K562 (cell line): ENCODE measurements around the gene TCEAL9. TPM values are rescaled to one million over a fixed set of nuclear protein-coding genes. Genes with fewer than 3 reads are reported as not detected.

Experiments
- ATAC-seq: fragments of 200-7000 bp; cut with Tn5 transposase; 3 replicates; pipeline ENCODE4 v1.9.1; 2020; ENCODE audit warnings: moderate library complexity
- BruUV-seq: library from RNA; stranded (reverse); fragments of 400-500 nt; replicated peaks from 2 replicates; lab custom pipeline; 2021; lab: Mats Ljungman, UMichigan
- CTCF ChIA-PET: fragments of 300-600 bp; formaldehyde crosslinking; extraction: SDS; loops from one replicate; lab custom pipeline; 2021; ENCODE audit warnings: low intra/inter-chr PET ratio; lab: Yijun Ruan, JAX
- POLR2A ChIA-PET: fragments of 300-600, 350-650 bp; sonication (Branson Sonifier 250); formaldehyde crosslinking; extraction: SDS; loops from one replicate; lab custom pipeline; 2021; ENCODE audit warnings: antibody characterized with exemption, inconsistent platforms; lab: Yijun Ruan, JAX
- DNase-seq, 4 experiments: peaks; one replicate each; pipeline versions ENCODE4 v3.0.0 to v3.0.0-alpha.2; 2011 to 2018; ENCODE audit warnings: low spot score in 3 of 4, mixed read lengths in 3 of 4; ENCODE audit errors: extremely low read depth in 1 of 4
- FAIRE-seq: peaks from 2 replicates; lab custom pipeline; 2011; peaks lifted over from hg19 to GRCh38; lab: Jason Lieb, UNC
- H2AFZ ChIP-seq: 2 replicates; pipeline ENCODE4 v1.6.0; 2011; ENCODE audit warnings: low read depth, low read length, control low read depth, inconsistent platforms
- H3K27ac ChIP-seq: fragments of 200-600 bp; 3 replicates; pipeline ENCODE4 v1.8.0; 2011; ENCODE audit warnings: low read depth, mild to moderate bottlenecking, control low read depth, inconsistent platforms, low read length, moderate library complexity, mixed read lengths; ENCODE audit errors: extremely low read depth
- H3K27me3 ChIP-seq, 2 experiments: fragments of 300-600 bp in 1 of 2; 2 replicates in 1 of 2; 3 replicates in 1 of 2; pipeline versions ENCODE4 v1.6.0 to v1.8.0; 2011; ENCODE audit warnings: inconsistent platforms in 2 of 2, low read length in 2 of 2, mild to moderate bottlenecking in 1 of 2, mixed read lengths in 1 of 2, moderate library complexity in 1 of 2; ENCODE audit not compliant: control insufficient read depth in 2 of 2, insufficient read depth in 2 of 2
- H3K36me3 ChIP-seq: fragments of 300-600 bp; 3 replicates; pipeline ENCODE4 v1.8.0; 2011; ENCODE audit warnings: mild to moderate bottlenecking, low read length, inconsistent platforms; ENCODE audit not compliant: control insufficient read depth, insufficient read depth
- H3K4me1 ChIP-seq, 2 experiments: fragments of 200-600 bp in 1 of 2; replicated peaks in 1 of 2; 2 replicates in 1 of 2; 3 replicates in 1 of 2; pipeline versions ENCODE4 v1.5.1 to v1.8.0; 2011; ENCODE audit warnings: inconsistent platforms in 2 of 2, low read length in 2 of 2, mild to moderate bottlenecking in 1 of 2, mixed read lengths in 1 of 2, moderate library complexity in 1 of 2; ENCODE audit not compliant: control insufficient read depth in 2 of 2, insufficient read depth in 2 of 2
- H3K4me2 ChIP-seq: 2 replicates; pipeline ENCODE4 v1.6.1; 2011; ENCODE audit warnings: low read length, control low read depth, inconsistent platforms, mixed read lengths; ENCODE audit not compliant: insufficient read depth
- H3K4me3 ChIP-seq: fragments of 200-600 bp; sonication (generic), shearing (Covaris generic); 2 replicates; pipeline ENCODE4 v1.5.1; 2016; ENCODE audit warnings: control low read depth, inconsistent platforms
- H3K79me2 ChIP-seq: fragments of 200-600 bp; 3 replicates; pipeline ENCODE4 v1.8.0; 2011; ENCODE audit warnings: low read length, inconsistent platforms; ENCODE audit not compliant: control insufficient read depth, insufficient read depth
- H3K9ac ChIP-seq, 2 experiments: 2 replicates each; pipeline versions ENCODE4 v1.6.0 to v1.6.1; 2011; ENCODE audit warnings: low read depth in 2 of 2, low read length in 2 of 2, control low read depth in 1 of 2, inconsistent platforms in 1 of 2, mild to moderate bottlenecking in 1 of 2, mixed read lengths in 1 of 2; ENCODE audit not compliant: insufficient read depth in 1 of 2
- H3K9me1 ChIP-seq: one replicate; pipeline ENCODE4 v1.6.0; 2011; ENCODE audit warnings: inconsistent platforms, mild to moderate bottlenecking, low read length, moderate library complexity; ENCODE audit not compliant: control insufficient read depth, insufficient read depth
- H3K9me3 ChIP-seq: replicated peaks from 2 replicates; pipeline ENCODE4 v1.5.1; 2011; ENCODE audit warnings: low read depth, low read length, inconsistent platforms; ENCODE audit not compliant: control insufficient read depth, insufficient read depth
- H4K20me1 ChIP-seq: replicated peaks from 2 replicates; pipeline ENCODE4 v1.6.1; 2011; ENCODE audit warnings: low read length, inconsistent platforms, mixed read lengths; ENCODE audit not compliant: control insufficient read depth, insufficient read depth
- CBX3 ChIP-seq, 2 experiments: IDR thresholded peaks; 1 replicate in 1 of 2; 2 replicates in 1 of 2; pipeline ENCODE4 v1.6.1; 2012; ENCODE audit warnings: inconsistent platforms in 2 of 2, low read length in 2 of 2, borderline replicate concordance in 1 of 2, control low read depth in 1 of 2
- CC2D1A ChIP-seq: fragments of 450-650 bp; IDR thresholded peaks from 2 replicates; pipeline ENCODE4 v1.6.1; 2017; ENCODE audit warnings: mild to moderate bottlenecking
- CCAR2 ChIP-seq: fragments of 200-400 bp; formaldehyde crosslinking; IDR thresholded peaks from 2 replicates; pipeline ENCODE4 v1.6.1; 2017; ENCODE audit warnings: mild to moderate bottlenecking, low read depth, low read length
- CEBPG ChIP-seq, 3 experiments: fragments of 200-800 bp in 1 of 3; sonication (Bioruptor generic) in 1 of 3; sonication (generic) in 1 of 3; formaldehyde crosslinking in 1 of 3; IDR thresholded peaks in 2 of 3; conservative IDR thresholded peaks in 1 of 3; 2 replicates each; pipeline versions ENCODE4 v1.6.1 to v1.8.0; 2016 to 2022; ENCODE audit warnings: missing compliant biosample characterization in 2 of 3, missing genetic modification characterization in 2 of 3, mild to moderate bottlenecking in 1 of 3, missing genetic modification reagents in 1 of 3
- DPF2 ChIP-seq: fragments of 450-650 bp; IDR thresholded peaks from 2 replicates; pipeline ENCODE4 v1.6.1; 2016
- ETS2 ChIP-seq: IDR thresholded peaks from 2 replicates; pipeline ENCODE4 v1.6.1; 2016; ENCODE audit warnings: borderline replicate concordance, missing genetic modification characterization, mild to moderate bottlenecking, moderate library complexity, missing compliant biosample characterization; ENCODE audit not compliant: poor library complexity, severe bottlenecking
- HOXB6 ChIP-seq: fragments of 250-450 bp; sonication (Bioruptor Pico); IDR thresholded peaks from 2 replicates; pipeline ENCODE4 v1.5.1; 2022; ENCODE audit warnings: mild to moderate bottlenecking, borderline replicate concordance
- MCM7 ChIP-seq, 2 experiments: fragments of 450-650 bp; IDR thresholded peaks; 2 replicates each; pipeline ENCODE4 v1.6.1; 2016 to 2018
- NFATC3 ChIP-seq: fragments of 450-650 bp; IDR thresholded peaks from 2 replicates; pipeline ENCODE4 v1.6.1; 2017; ENCODE audit warnings: mild to moderate bottlenecking
- NR2C1 ChIP-seq, 2 experiments: fragments of 450-650 bp; IDR thresholded peaks; 2 replicates each; pipeline ENCODE4 v1.6.1; 2017; ENCODE audit warnings: mild to moderate bottlenecking in 2 of 2, antibody characterized with exemption in 1 of 2, inconsistent platforms in 1 of 2, missing compliant biosample characterization in 1 of 2, missing genetic modification characterization in 1 of 2
- POLR2B ChIP-seq: fragments of 450-650 bp; IDR thresholded peaks from 2 replicates; pipeline ENCODE4 v1.6.1; 2018; ENCODE audit warnings: low read depth; ENCODE audit not compliant: partially characterized antibody
- SAFB ChIP-seq: fragments of 200-400 bp; formaldehyde crosslinking; IDR thresholded peaks from 2 replicates; pipeline ENCODE4 v1.6.1; 2017; ENCODE audit warnings: low read depth, low read length, borderline replicate concordance
- TAF9B ChIP-seq: fragments of 450-650 bp; IDR thresholded peaks from 2 replicates; pipeline ENCODE4 v1.6.1; 2018; ENCODE audit warnings: mild to moderate bottlenecking; ENCODE audit not compliant: partially characterized antibody
- TEAD1 ChIP-seq, 2 experiments: fragments of 450-650 bp in 1 of 2; sonication (generic) in 1 of 2; formaldehyde crosslinking; IDR thresholded peaks; 2 replicates each; pipeline versions ENCODE4 v1.4.0 to v1.8.0; 2020 to 2022; ENCODE audit warnings: mild to moderate bottlenecking in 2 of 2, missing genetic modification reagents in 1 of 2
- ZNF217 ChIP-seq: sonication (generic); formaldehyde crosslinking; IDR thresholded peaks from 2 replicates; pipeline ENCODE4 v1.8.0; 2022; ENCODE audit warnings: mild to moderate bottlenecking, missing genetic modification reagents
- ZNF41 ChIP-seq: fragments of 250-450 bp; sonication (Bioruptor Pico); conservative IDR thresholded peaks from 2 replicates; pipeline ENCODE4 v1.4.0; 2020; ENCODE audit warnings: mild to moderate bottlenecking
- ZNF584 ChIP-seq: fragments of 200-800 bp; sonication (Bioruptor generic); IDR thresholded peaks from 2 replicates; pipeline ENCODE4 v1.6.1; 2016; ENCODE audit warnings: low read depth, mild to moderate bottlenecking, missing genetic modification characterization, missing compliant biosample characterization
- ZNF589 ChIP-seq: fragments of 200-800 bp; sonication (Bioruptor generic); IDR thresholded peaks from 2 replicates; pipeline ENCODE4 v1.6.1; 2016; ENCODE audit warnings: low read depth, missing genetic modification characterization, missing compliant biosample characterization
- WGBS: fragments of 100-300 bp; shearing (Covaris generic); methylation state at CpG from one replicate; pipeline ENCODE4 v1.1.6; 2016; ENCODE audit warnings: low coverage, mixed read lengths; ENCODE audit not compliant: insufficient coverage; ENCODE audit errors: missing lambda C conversion rate; 5-methylcytosine and 5-hydroxymethylcytosine counted together
- in situ Hi-C: fragments of 300-500 bp; cut with MboI; formaldehyde crosslinking; loops from 4 replicates; pipeline ENCODE4 v1.15.0; 2018; ENCODE audit warnings: inconsistent platforms, mixed read lengths
- intact Hi-C: fragments of 100-400 bp; cut with micrococcal nuclease; formaldehyde crosslinking; loops from 2 replicates; pipeline ENCODE4 v1.14.2; 2022
- polyA plus RNA-seq, 8 experiments: library from polyadenylated mRNA; depleted of rRNA in 4 of 8; stranded (reverse) in 5 of 8; unstranded in 3 of 8; fragments of >200 nt; fragmentation: Nextera tagmentation in 2 of 8; fragmentation: Illumina TruSeq in 1 of 8; extraction: Ambion mirVana in 2 of 8; extraction: Trizol in 1 of 8; gene quantifications; 2 replicates each; pipeline versions ENCODE4 v1.2.1 to v1.2.3, GENCODE V29; 2011 to 2014; ENCODE audit warnings: inconsistent platforms in 1 of 8, missing spikeins in 1 of 8
- total RNA-seq, 7 experiments: library from RNA; depleted of rRNA in 6 of 7; stranded (reverse); fragments of >200 nt in 6 of 7; fragmentation: Illumina TruSeq in 2 of 7; extraction: Trizol in 2 of 7; gene quantifications; 2 replicates each; pipeline versions ENCODE4 v1.2.1 to v1.2.3, GENCODE V29; 2011 to 2021; ENCODE audit warnings: low replicate concordance in 1 of 7
- TF ChIP-seq, protein P1 (sequence below): fragments of 250-450 bp; sonication (Bioruptor Pico); IDR thresholded peaks from 2 replicates; pipeline ENCODE4 v1.4.0; 2020
- TF ChIP-seq, protein P2 (sequence below): fragments of 450-650 bp; IDR thresholded peaks from 2 replicates; pipeline ENCODE4 v1.6.1; 2014; ENCODE audit warnings: low read depth, mild to moderate bottlenecking, moderate library complexity, borderline replicate concordance

TCEAL9 gene
- total and polyA plus RNA-seq, 9 of the 15 experiments (the other 6 are each of a cell fraction or from before 2014, with no cell fraction given): 16.2 to 106 (median 69.6) TPM

DNA sequence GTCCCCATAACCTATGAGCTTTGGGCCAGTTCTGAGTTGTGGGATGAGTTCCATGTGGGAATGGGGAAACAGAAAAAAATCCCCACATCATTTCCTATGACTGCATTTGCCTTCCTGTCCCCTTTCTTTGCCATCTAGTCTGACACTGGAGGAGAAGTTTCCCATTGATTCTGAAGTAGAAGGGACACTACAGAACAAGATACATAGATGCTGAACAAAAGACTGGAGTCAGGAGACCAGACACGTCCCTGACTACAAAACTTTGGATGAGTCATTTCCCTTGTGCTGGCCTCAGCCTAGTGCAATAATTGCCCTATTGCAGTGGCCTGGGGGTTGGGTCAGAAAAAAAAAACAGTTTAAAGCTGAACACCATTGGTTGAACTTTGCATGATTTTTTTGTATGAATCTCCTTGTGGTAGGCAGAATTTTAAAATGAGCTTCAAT, 42.1 kb downstream of the TCEAL9 start:
- Histone ChIP-seq H2AFZ (peak overlapping the region; percentile 66), H3K79me2 (no peaks in the 10 kb centered on the region), H3K4me2 (no peak overlapping the region), H3K9me3 (no peaks in the 10 kb centered on the region), H3K27ac (peak overlapping the region; percentile 74; the same call in 2 of the 3 replicates), H3K27me3 (no peaks in the 10 kb centered on the region), H3K9ac (no peak overlapping the region), H3K4me3 (no peak overlapping the region), H3K4me1 (peaks cover 0 to 11% of the 10 kb centered on the region in 2 experiments; a peak in 3 of 5 replicates), H3K36me3 (no peaks in the 10 kb centered on the region), H4K20me1 (no peaks in the 10 kb centered on the region), H3K9me1 (no peaks in the 10 kb centered on the region)
- FAIRE-seq (peak; percentile 57), ATAC-seq (peak; percentile 95), DNase-seq (peak; percentile 11 to 61 (median 24))
- 0% methylated on average over 1 of the region's 1 CpG for WGBS
- BruUV-seq: no TSS peak
- POLR2A ChIA-PET: interaction anchor here (1.1 kb wide), 1 partner anchor 9 kb away, joined by 4 read pairs; no protein-coding TSS in a partner anchor
- CTCF ChIA-PET: no interaction called here
- intact Hi-C loops (no loop called here), in situ Hi-C loops (no loop called here)
- TF ChIP-seq NR2C1 (IDR thresholded peaks at IDR 0.05) (no peak), NR2C1 (tag; IDR thresholded peaks at IDR 0.05) (no peak), TAF9B (no peak), DPF2 (peak; percentile 39; the same call in 1 of the 2 replicates), MCM7 (IDR thresholded peaks at IDR 0.05) (no peak), CEBPG (CRISPR knock-in tag; IDR thresholded peaks at IDR 0.05) (peak; percentile 86), CEBPG (tag; conservative IDR thresholded peaks at IDR 0.05 in 1 of 2, IDR thresholded peaks at IDR 0.05 in 1 of 2) (peak; percentile 19 to 78; a peak in 3 of 4 replicates), ZNF584 (CRISPR knock-in tag) (peak; percentile 90; the same call in 1 of the 2 replicates), TEAD1 (CRISPR knock-in tag; IDR thresholded peaks at IDR 0.05) (no peak), HOXB6 (CRISPR knock-in tag) (no peak), CCAR2 (no peak), ETS2 (tag) (no peak), POLR2B (no peak), CC2D1A (no peak), ZNF589 (CRISPR knock-in tag) (0 out of 2 replicates have a peak, but pooled peaks have one; percentile 11), NFATC3 (no peak), ZNF41 (CRISPR knock-in tag) (no peak), ZNF217 (CRISPR knock-in tag) (no peak), CBX3 (IDR thresholded peaks at IDR 0.05; ENCODE audit: borderline replicate concordance in 1 of 2, low read length in 2 of 2) (0 out of 3 replicates have a peak, but pooled peaks of 1 of the 2 experiments have one; percentile 17), SAFB (no peak)
- TF ChIP-seq, protein P1, sequence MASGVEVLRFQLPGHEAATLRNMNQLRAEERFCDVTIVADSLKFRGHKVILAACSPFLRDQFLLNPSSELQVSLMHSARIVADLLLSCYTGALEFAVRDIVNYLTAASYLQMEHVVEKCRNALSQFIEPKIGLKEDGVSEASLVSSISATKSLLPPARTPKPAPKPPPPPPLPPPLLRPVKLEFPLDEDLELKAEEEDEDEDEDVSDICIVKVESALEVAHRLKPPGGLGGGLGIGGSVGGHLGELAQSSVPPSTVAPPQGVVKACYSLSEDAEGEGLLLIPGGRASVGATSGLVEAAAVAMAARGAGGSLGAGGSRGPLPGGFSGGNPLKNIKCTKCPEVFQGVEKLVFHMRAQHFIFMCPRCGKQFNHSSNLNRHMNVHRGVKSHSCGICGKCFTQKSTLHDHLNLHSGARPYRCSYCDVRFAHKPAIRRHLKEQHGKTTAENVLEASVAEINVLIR (CRISPR knock-in tag): no peak
- TF ChIP-seq, protein P2, sequence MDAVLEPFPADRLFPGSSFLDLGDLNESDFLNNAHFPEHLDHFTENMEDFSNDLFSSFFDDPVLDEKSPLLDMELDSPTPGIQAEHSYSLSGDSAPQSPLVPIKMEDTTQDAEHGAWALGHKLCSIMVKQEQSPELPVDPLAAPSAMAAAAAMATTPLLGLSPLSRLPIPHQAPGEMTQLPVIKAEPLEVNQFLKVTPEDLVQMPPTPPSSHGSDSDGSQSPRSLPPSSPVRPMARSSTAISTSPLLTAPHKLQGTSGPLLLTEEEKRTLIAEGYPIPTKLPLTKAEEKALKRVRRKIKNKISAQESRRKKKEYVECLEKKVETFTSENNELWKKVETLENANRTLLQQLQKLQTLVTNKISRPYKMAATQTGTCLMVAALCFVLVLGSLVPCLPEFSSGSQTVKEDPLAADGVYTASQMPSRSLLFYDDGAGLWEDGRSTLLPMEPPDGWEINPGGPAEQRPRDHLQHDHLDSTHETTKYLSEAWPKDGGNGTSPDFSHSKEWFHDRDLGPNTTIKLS: no peak
